Neural cell (in vitro differentiated cells): Measurements from ENCODE around the gene CPNE6.
"Not testable (repeated sequence)": the region's sequence is repeated elsewhere in the genome, so short reads cannot be mapped to it uniquely, and the experiment has no call there.

Source experiments
- CTCF ChIP-seq: fragments of 450-650 bp; IDR thresholded peaks from 2 replicates; pipeline ENCODE4 v1.5.1; 2014; ENCODE audit warnings: antibody characterized with exemption, mild to moderate bottlenecking, moderate library complexity; ENCODE audit not compliant: poor library complexity, severe bottlenecking
- EP300 ChIP-seq: fragments of 450-650 bp; conservative IDR thresholded peaks from 2 replicates; pipeline ENCODE4 v1.6.1; 2014; ENCODE audit warnings: antibody characterized with exemption, mild to moderate bottlenecking, moderate library complexity; ENCODE audit not compliant: poor library complexity, severe bottlenecking
- EZH2 ChIP-seq: fragments of 200-600, 300-800 bp; shearing (Covaris generic), sonication (generic); IDR thresholded peaks from 2 replicates; pipeline ENCODE4 v1.6.1; 2014; ENCODE audit warnings: antibody characterized with exemption, low read length, borderline replicate concordance, mild to moderate bottlenecking; ENCODE audit not compliant: insufficient read depth, poor library complexity, severe bottlenecking
- MXI1 ChIP-seq: fragments of 450-650 bp; conservative IDR thresholded peaks from 2 replicates; pipeline ENCODE4 v1.6.1; 2014; ENCODE audit warnings: antibody characterized with exemption, mild to moderate bottlenecking; ENCODE audit not compliant: poor library complexity, severe bottlenecking
- POLR2AphosphoS5 ChIP-seq: IDR thresholded peaks from 2 replicates; pipeline ENCODE4 v1.6.1; 2012
- RAD21 ChIP-seq: fragments of 450-650 bp; conservative IDR thresholded peaks from 2 replicates; pipeline ENCODE4 v1.6.1; 2014; ENCODE audit warnings: antibody characterized with exemption, mild to moderate bottlenecking, moderate library complexity
- REST ChIP-seq: IDR thresholded peaks from 2 replicates; pipeline ENCODE4 v1.6.1; 2012; ENCODE audit warnings: borderline replicate concordance
- SMC3 ChIP-seq: fragments of 450-650 bp; conservative IDR thresholded peaks from 2 replicates; pipeline ENCODE4 v1.6.1; 2014; ENCODE audit warnings: antibody characterized with exemption, mild to moderate bottlenecking, moderate library complexity; ENCODE audit not compliant: poor library complexity
- TAF1 ChIP-seq: IDR thresholded peaks from 2 replicates; pipeline ENCODE4 v1.6.1; 2012; ENCODE audit warnings: low read depth

- TF ChIP-seq REST, CTCF, EZH2, POLR2AphosphoS5, TAF1, EP300, RAD21, MXI1, SMC3: not testable (repeated sequence)
Measured at GRCh38 chr14:24050753-24051152, 20.6 kb upstream of the CPNE6 start.
